HepG2 (cell line): Measurements from ENCODE around the gene VARS1. TPM values are rescaled to one million over a fixed set of nuclear protein-coding genes. Genes with fewer than 3 reads are reported as not detected.

Source experiments
- ATF7-NPFF ChIP-seq: sonication (generic); formaldehyde crosslinking; IDR thresholded peaks from 2 replicates; pipeline ENCODE4 v1.8.1; 2023; ENCODE audit warnings: mild to moderate bottlenecking, low read depth, missing genetic modification reagents, moderate library complexity
- CHD4 ChIP-seq: fragments of 200-600 bp; sonication (generic); IDR thresholded peaks from 2 replicates; pipeline ENCODE4 v1.7.0; 2017; ENCODE audit warnings: mild to moderate bottlenecking, low read length, borderline replicate concordance
- ESRRA ChIP-seq: sonication (generic); formaldehyde crosslinking; IDR thresholded peaks from 2 replicates; pipeline ENCODE4 v1.5.1; 2020; ENCODE audit warnings: mild to moderate bottlenecking, low read depth, missing genetic modification reagents
- FOXC1 ChIP-seq: sonication (generic); formaldehyde crosslinking; IDR thresholded peaks from 2 replicates; pipeline ENCODE4 v1.8.0; 2022; ENCODE audit warnings: mild to moderate bottlenecking, missing genetic modification reagents, borderline replicate concordance
- FOXO1 ChIP-seq: sonication (generic); formaldehyde crosslinking; IDR thresholded peaks from 2 replicates; pipeline ENCODE4 v1.4.0; 2020; ENCODE audit warnings: missing genetic modification reagents
- KAT7 ChIP-seq: IDR thresholded peaks from 2 replicates; pipeline ENCODE4 v1.6.1; 2018; ENCODE audit warnings: borderline replicate concordance, missing compliant biosample characterization
- NR2F2 ChIP-seq: IDR thresholded peaks from 2 replicates; pipeline ENCODE4 v1.6.1; 2012; ENCODE audit warnings: low read depth, inconsistent platforms, borderline replicate concordance
- PAF1 ChIP-seq: IDR thresholded peaks from 2 replicates; pipeline ENCODE4 v1.6.1; 2016; ENCODE audit warnings: missing genetic modification reagents, missing compliant biosample characterization
- SCMH1 ChIP-seq: sonication (generic); formaldehyde crosslinking; IDR thresholded peaks from 2 replicates; pipeline ENCODE4 v1.9.0; 2021; ENCODE audit warnings: missing genetic modification reagents, mild to moderate bottlenecking, borderline replicate concordance
- SOX13 ChIP-seq, 3 experiments: fragments of 450-650 bp in 1 of 3; sonication (generic) in 1 of 3; formaldehyde crosslinking in 1 of 3; IDR thresholded peaks in 2 of 3; conservative IDR thresholded peaks in 1 of 3; 2 replicates each; pipeline versions ENCODE4 v1.5.0 to v1.6.1; 2016 to 2020; ENCODE audit warnings: antibody characterized with exemption in 1 of 3, mild to moderate bottlenecking in 1 of 3, missing compliant biosample characterization in 1 of 3, missing genetic modification reagents in 1 of 3, moderate library complexity in 1 of 3
- TMF1 ChIP-seq: sonication (generic); formaldehyde crosslinking; IDR thresholded peaks from 2 replicates; pipeline ENCODE4 v1.8.1; 2022; ENCODE audit warnings: low read depth, missing genetic modification reagents
- ZNF232 ChIP-seq: sonication (generic); formaldehyde crosslinking; IDR thresholded peaks from 2 replicates; pipeline ENCODE4 v1.4.0; 2020; ENCODE audit warnings: missing genetic modification reagents, borderline replicate concordance
- ZNF335 ChIP-seq: sonication (generic); formaldehyde crosslinking; IDR thresholded peaks from 2 replicates; pipeline ENCODE4 v1.4.0; 2020; ENCODE audit warnings: missing genetic modification reagents
- ZNF740 ChIP-seq: sonication (generic); formaldehyde crosslinking; IDR thresholded peaks from 2 replicates; pipeline ENCODE4 v1.4.0; 2020; ENCODE audit warnings: missing genetic modification reagents
- polyA plus RNA-seq, 8 experiments: library from polyadenylated mRNA; depleted of rRNA in 3 of 8; stranded (reverse) in 7 of 8; unstranded in 1 of 8; fragments of >200 nt; fragmentation: Illumina TruSeq in 4 of 8; extraction: Trizol in 4 of 8; gene quantifications; 2 replicates each; pipeline versions ENCODE4 v1.2.1 to v1.2.3, GENCODE V29; 2011 to 2016; ENCODE audit warnings: low read depth in 4 of 8, missing spikeins in 1 of 8, mixed read lengths in 1 of 8; ENCODE audit not compliant: insufficient read depth in 1 of 8
- total RNA-seq, 5 experiments: library from RNA; depleted of rRNA; stranded (reverse); fragments of >200 nt; fragmentation: Illumina TruSeq; extraction: Trizol; gene quantifications; 2 replicates each; pipeline ENCODE4 v1.2.3, GENCODE V29; 2016; ENCODE audit warnings: low read depth in 1 of 5
- TF ChIP-seq, protein P1 (sequence below): sonication (generic); formaldehyde crosslinking; IDR thresholded peaks from 2 replicates; pipeline ENCODE4 v1.5.1; 2020; ENCODE audit warnings: mild to moderate bottlenecking, missing genetic modification reagents, borderline replicate concordance
- TF ChIP-seq, protein P2 (sequence below), 2 experiments: sonication (generic) in 1 of 2; formaldehyde crosslinking in 1 of 2; IDR thresholded peaks; 2 replicates each; pipeline versions ENCODE4 v1.5.1 to v1.6.1; 2011 to 2020; ENCODE audit warnings: borderline replicate concordance in 1 of 2, low read depth in 1 of 2, low read length in 1 of 2, mild to moderate bottlenecking in 1 of 2, missing genetic modification reagents in 1 of 2, moderate library complexity in 1 of 2
- TF ChIP-seq, protein P3 (sequence below): sonication (generic); formaldehyde crosslinking; IDR thresholded peaks from 2 replicates; pipeline ENCODE4 v1.8.0; 2022; ENCODE audit warnings: mild to moderate bottlenecking, missing genetic modification reagents; ENCODE audit not compliant: insufficient replicate concordance
- TF ChIP-seq, protein P4 (sequence below): sonication (generic); formaldehyde crosslinking; IDR thresholded peaks from 2 replicates; pipeline ENCODE4 v1.5.0; 2020; ENCODE audit warnings: missing genetic modification reagents

VARS1 gene
- total and polyA plus RNA-seq, 2 of the 13 experiments (the other 11 are each of a cell fraction or from before 2014, with no cell fraction given) = 14.7 to 56.1 TPM

GRCh38 chr6:31819871-31820299 is 24.3 kb upstream of the VARS1 start (continued):
- TF ChIP-seq, protein P1, sequence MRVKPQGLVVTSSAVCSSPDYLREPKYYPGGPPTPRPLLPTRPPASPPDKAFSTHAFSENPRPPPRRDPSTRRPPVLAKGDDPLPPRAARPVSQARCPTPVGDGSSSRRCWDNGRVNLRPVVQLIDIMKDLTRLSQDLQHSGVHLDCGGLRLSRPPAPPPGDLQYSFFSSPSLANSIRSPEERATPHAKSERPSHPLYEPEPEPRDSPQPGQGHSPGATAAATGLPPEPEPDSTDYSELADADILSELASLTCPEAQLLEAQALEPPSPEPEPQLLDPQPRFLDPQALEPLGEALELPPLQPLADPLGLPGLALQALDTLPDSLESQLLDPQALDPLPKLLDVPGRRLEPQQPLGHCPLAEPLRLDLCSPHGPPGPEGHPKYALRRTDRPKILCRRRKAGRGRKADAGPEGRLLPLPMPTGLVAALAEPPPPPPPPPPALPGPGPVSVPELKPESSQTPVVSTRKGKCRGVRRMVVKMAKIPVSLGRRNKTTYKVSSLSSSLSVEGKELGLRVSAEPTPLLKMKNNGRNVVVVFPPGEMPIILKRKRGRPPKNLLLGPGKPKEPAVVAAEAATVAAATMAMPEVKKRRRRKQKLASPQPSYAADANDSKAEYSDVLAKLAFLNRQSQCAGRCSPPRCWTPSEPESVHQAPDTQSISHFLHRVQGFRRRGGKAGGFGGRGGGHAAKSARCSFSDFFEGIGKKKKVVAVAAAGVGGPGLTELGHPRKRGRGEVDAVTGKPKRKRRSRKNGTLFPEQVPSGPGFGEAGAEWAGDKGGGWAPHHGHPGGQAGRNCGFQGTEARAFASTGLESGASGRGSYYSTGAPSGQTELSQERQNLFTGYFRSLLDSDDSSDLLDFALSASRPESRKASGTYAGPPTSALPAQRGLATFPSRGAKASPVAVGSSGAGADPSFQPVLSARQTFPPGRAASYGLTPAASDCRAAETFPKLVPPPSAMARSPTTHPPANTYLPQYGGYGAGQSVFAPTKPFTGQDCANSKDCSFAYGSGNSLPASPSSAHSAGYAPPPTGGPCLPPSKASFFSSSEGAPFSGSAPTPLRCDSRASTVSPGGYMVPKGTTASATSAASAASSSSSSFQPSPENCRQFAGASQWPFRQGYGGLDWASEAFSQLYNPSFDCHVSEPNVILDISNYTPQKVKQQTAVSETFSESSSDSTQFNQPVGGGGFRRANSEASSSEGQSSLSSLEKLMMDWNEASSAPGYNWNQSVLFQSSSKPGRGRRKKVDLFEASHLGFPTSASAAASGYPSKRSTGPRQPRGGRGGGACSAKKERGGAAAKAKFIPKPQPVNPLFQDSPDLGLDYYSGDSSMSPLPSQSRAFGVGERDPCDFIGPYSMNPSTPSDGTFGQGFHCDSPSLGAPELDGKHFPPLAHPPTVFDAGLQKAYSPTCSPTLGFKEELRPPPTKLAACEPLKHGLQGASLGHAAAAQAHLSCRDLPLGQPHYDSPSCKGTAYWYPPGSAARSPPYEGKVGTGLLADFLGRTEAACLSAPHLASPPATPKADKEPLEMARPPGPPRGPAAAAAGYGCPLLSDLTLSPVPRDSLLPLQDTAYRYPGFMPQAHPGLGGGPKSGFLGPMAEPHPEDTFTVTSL = 0 out of 2 replicates have a peak, but pooled peaks have one; percentile 76
- TF ChIP-seq, protein P2, sequence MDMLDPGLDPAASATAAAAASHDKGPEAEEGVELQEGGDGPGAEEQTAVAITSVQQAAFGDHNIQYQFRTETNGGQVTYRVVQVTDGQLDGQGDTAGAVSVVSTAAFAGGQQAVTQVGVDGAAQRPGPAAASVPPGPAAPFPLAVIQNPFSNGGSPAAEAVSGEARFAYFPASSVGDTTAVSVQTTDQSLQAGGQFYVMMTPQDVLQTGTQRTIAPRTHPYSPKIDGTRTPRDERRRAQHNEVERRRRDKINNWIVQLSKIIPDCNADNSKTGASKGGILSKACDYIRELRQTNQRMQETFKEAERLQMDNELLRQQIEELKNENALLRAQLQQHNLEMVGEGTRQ (IDR thresholded peaks at IDR 0.05; ENCODE audit: low read depth, low read length) = no peak
- TF ChIP-seq, protein P2 (CRISPR knock-in tag; IDR thresholded peaks at IDR 0.05; ENCODE audit: borderline replicate concordance) = no peak
- TF ChIP-seq, protein P3, sequence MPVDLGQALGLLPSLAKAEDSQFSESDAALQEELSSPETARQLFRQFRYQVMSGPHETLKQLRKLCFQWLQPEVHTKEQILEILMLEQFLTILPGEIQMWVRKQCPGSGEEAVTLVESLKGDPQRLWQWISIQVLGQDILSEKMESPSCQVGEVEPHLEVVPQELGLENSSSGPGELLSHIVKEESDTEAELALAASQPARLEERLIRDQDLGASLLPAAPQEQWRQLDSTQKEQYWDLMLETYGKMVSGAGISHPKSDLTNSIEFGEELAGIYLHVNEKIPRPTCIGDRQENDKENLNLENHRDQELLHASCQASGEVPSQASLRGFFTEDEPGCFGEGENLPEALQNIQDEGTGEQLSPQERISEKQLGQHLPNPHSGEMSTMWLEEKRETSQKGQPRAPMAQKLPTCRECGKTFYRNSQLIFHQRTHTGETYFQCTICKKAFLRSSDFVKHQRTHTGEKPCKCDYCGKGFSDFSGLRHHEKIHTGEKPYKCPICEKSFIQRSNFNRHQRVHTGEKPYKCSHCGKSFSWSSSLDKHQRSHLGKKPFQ (CRISPR knock-in tag) = no peak
- TF ChIP-seq KAT7 (CRISPR knock-in tag) (no peak), ZNF232 (no peak), NR2F2 (no peak; the same call in none of the 2 replicates), PAF1 (CRISPR knock-in tag) (no peak), SOX13 (IDR thresholded peaks at IDR 0.05) (no peak), SOX13 (CRISPR knock-in tag; conservative IDR thresholded peaks at IDR 0.05 in 1 of 2, IDR thresholded peaks at IDR 0.05 in 1 of 2) (no peak), FOXO1 (CRISPR knock-in tag) (no peak), TMF1 (no peak), ZNF335 (CRISPR knock-in tag) (peak; percentile 17), ZNF740 (CRISPR knock-in tag) (no peak), FOXC1 (CRISPR knock-in tag) (no peak), SCMH1 (CRISPR knock-in tag) (no peak), ATF7-NPFF (CRISPR knock-in tag) (no peak), CHD4 (0 out of 2 replicates have a peak, but pooled peaks have one; percentile 21), ESRRA (CRISPR knock-in tag) (0 out of 2 replicates have a peak, but pooled peaks have one; percentile 23)
- TF ChIP-seq, protein P4, sequence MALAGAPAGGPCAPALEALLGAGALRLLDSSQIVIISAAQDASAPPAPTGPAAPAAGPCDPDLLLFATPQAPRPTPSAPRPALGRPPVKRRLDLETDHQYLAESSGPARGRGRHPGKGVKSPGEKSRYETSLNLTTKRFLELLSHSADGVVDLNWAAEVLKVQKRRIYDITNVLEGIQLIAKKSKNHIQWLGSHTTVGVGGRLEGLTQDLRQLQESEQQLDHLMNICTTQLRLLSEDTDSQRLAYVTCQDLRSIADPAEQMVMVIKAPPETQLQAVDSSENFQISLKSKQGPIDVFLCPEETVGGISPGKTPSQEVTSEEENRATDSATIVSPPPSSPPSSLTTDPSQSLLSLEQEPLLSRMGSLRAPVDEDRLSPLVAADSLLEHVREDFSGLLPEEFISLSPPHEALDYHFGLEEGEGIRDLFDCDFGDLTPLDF (CRISPR knock-in tag) = 0 out of 2 replicates have a peak, but pooled peaks have one; percentile 51
